Heart right ventricle (tissue), 16 donors: ENCODE data around the gene TXLNB. TPM values are rescaled to one million over a fixed set of nuclear protein-coding genes. Genes with fewer than 3 reads are reported as not detected.

Source experiments
- ATAC-seq, 8 donors: fragments of 200-7000 bp; cut with Tn5 transposase; one replicate each; pipeline ENCODE4 v1.9.1; 2020; ENCODE audit warnings: mild to moderate bottlenecking in 8 of 8, moderate library complexity in 8 of 8, moderate number of reproducible peaks in 1 of 8
- DNase-seq, 2 donors: peaks; one replicate each; pipeline ENCODE4 v3.0.0-alpha.2; 2020
- H3K27ac ChIP-seq, 10 donors: fragments of 200-600 bp; sonication (generic) in 2 of 10; one replicate each; pipeline versions ENCODE4 v1.5.0 to v1.8.0; 2020 to 2022; ENCODE audit warnings: mild to moderate bottlenecking in 3 of 10
- H3K27me3 ChIP-seq, 7 donors: fragments of 200-600 bp; one replicate each; pipeline ENCODE4 v1.8.0; 2021 to 2022; ENCODE audit warnings: mild to moderate bottlenecking in 2 of 7
- H3K36me3 ChIP-seq, 9 donors: fragments of 200-600 bp; sonication (generic) in 1 of 9; one replicate each; pipeline versions ENCODE4 v1.5.0 to v1.8.0; 2020 to 2022; ENCODE audit warnings: mild to moderate bottlenecking in 2 of 9
- H3K4me1 ChIP-seq, 9 donors: fragments of 200-600 bp; sonication (generic) in 1 of 9; one replicate each; pipeline versions ENCODE4 v1.5.0 to v1.8.0; 2020 to 2022; ENCODE audit warnings: mild to moderate bottlenecking in 4 of 9
- H3K4me3 ChIP-seq, 10 donors: fragments of 200-600 bp; sonication (generic) in 2 of 10; one replicate each; pipeline versions ENCODE4 v1.5.0 to v1.8.0; 2020 to 2022; ENCODE audit warnings: mild to moderate bottlenecking in 7 of 10, moderate library complexity in 2 of 10
- H3K9me3 ChIP-seq, 11 donors: fragments of 200-600 bp in 10 of 11; sonication (generic) in 2 of 11; one replicate each; pipeline versions ENCODE4 v1.5.0 to v1.8.0; 2013 to 2022; ENCODE audit warnings: mild to moderate bottlenecking in 2 of 11, control low read depth in 1 of 11, moderate library complexity in 1 of 11
- CTCF ChIP-seq, 9 donors: fragments of 200-600 bp; sonication (generic) in 2 of 9; IDR thresholded peaks; one replicate each; pipeline versions ENCODE4 v1.5.0 to v1.8.0; 2021 to 2022; ENCODE audit warnings: antibody characterized with exemption in 9 of 9, mild to moderate bottlenecking in 5 of 9, moderate library complexity in 1 of 9
- WGBS, 2 donors: extraction: QIAGEN DNeasy Blood & Tissue Kit; methylation state at CpG; one replicate each; pipeline ENCODE4 v1.1.7; 2013; ENCODE audit warnings: inconsistent platforms in 1 of 2; 5-methylcytosine and 5-hydroxymethylcytosine counted together
- intact Hi-C, 10 donors: fragments of 100-400 bp; cut with DNase I; formaldehyde crosslinking; loops; one replicate each; pipeline versions ENCODE4 v1.11.1 to v1.14.2; 2022
- polyA plus RNA-seq, 2 donors: library from polyadenylated mRNA; stranded (reverse); fragments of 200-250 nt; gene quantifications; one replicate each; pipeline ENCODE4 v1.2.3, GENCODE V29; 2013
- total RNA-seq, 10 donors: library from RNA; stranded (reverse); fragmentation: NEBNext Ultra II Directional in 3 of 10; extraction: Animal tissue kit (Norgen Biotek cat#: 25700) in 3 of 10; gene quantifications; one replicate each; pipeline versions ENCODE4 v1.2.1 to v1.2.4, GENCODE V29; 2021 to 2023
- donor health status: Arrhythmogenic right ventricular cardiomyopathy.
- donor health status: ischemic (EF 13 %, LVEDD 7.1; RV severe dilation, severe dysfunction).
- donor health status: healthy with polysubstance abuse.
- donor health status: DM: no; HTN: yes; CAD: no.
- donor health status: DM: no; HTN: no; CAD: no.
- donor health status: ischemic (EF 25% LVEDD 6.9; RV normal size, moderate dysfunction).
- donor health status: ischemic (EF 25% LVEDD 5.7; RV mildly dilated, moderate dysfunction).
- donor health status: healthy.
- donor health status: DM: yes; HTN: yes; CAD: no.
- donor health status: Ischemic cardiomyopathy.
- donor health status: ischemic (EF 35%, LVEDD 5.7; RV mildly dilated, moderate dysfunction).
- donor health status: nonischemic (EF 11% LVEDD 7.7; RV severe dilation, severe dysfunction).
- donor health status: DM: yes; HTN: yes; CAD: no.
- donor health status: PGD.
- donor health status: ischemic (EF 29% LVEDD 5.4; RV normal size, mild dysfunction).
- donor health status: nonischemic (EF 23%, LVEDD 6.1; RV moderate dilation, normal function).

TXLNB gene
- total and polyA plus RNA-seq, 12 donors: 6.2 to 156 (median 132) TPM

GRCh38 chr6:139262519-139263300, 29.1 kb downstream of the TXLNB start:
- H3K4me1 ChIP-seq: peaks cover 0 to 12% (median 1%) of the 10 kb centered on the region in 9 donors
- DNase-seq (no peak), ATAC-seq (no peak)
- 76 to 79% methylated on average over 13 of the region's 13 CpGs for WGBS, 2 donors
- no peak overlapping the region for H3K4me3 ChIP-seq
- no peaks in the 10 kb centered on the region for H3K27me3 ChIP-seq
- intact Hi-C loops: no loop called here
- no peaks in the 10 kb centered on the region for H3K9me3 ChIP-seq
- TF ChIP-seq CTCF (IDR thresholded peaks at IDR 0.05): no peak
- H3K27ac ChIP-seq: peak overlapping the region in 1 of 10 donors; percentile 28
- peaks cover 0 to 65% (median 11%) of the 10 kb centered on the region in 9 donors for H3K36me3 ChIP-seq

GRCh38 chr6:139257821-139258398, 33.9 kb downstream of the TXLNB start:
- H3K4me1 ChIP-seq: peaks cover 0 to 19% (median 9%) of the 10 kb centered on the region in 9 donors
- no peak for ATAC-seq
- H3K27me3 ChIP-seq: no peaks in the 10 kb centered on the region
- no peak for DNase-seq
- peak overlapping the region in 1 of 10 donors; percentile 70 for H3K27ac ChIP-seq
- WGBS, 2 donors: 79 to 84% methylated on average over 5 of the region's 5 CpGs
- H3K36me3 ChIP-seq: peaks cover 0 to 68% (median 11%) of the 10 kb centered on the region in 9 donors
- no peak overlapping the region for H3K4me3 ChIP-seq
- TF ChIP-seq CTCF (IDR thresholded peaks at IDR 0.05): no peak
- intact Hi-C loops: loop anchor here in 1 of 10 donors (5.0 kb wide), 1 partner anchor 216 kb away; no protein-coding TSS in a partner anchor
- no peaks in the 10 kb centered on the region for H3K9me3 ChIP-seq

- no peaks in the 10 kb centered on the region for H3K9me3 ChIP-seq
- no peak for ATAC-seq
- intact Hi-C loops: loop anchor here in 1 of 10 donors (5.0 kb wide), 1 partner anchor 215 kb away; no protein-coding TSS in a partner anchor
- 77 to 85% methylated on average over 3 of the region's 3 CpGs for WGBS, 2 donors
- H3K27me3 ChIP-seq: no peaks in the 10 kb centered on the region
- H3K36me3 ChIP-seq: peaks cover 0 to 63% (median 11%) of the 10 kb centered on the region in 9 donors
- no peak for TF ChIP-seq CTCF (IDR thresholded peaks at IDR 0.05)
- DNase-seq: no peak
- H3K4me1 ChIP-seq: peaks cover 0 to 24% (median 10%) of the 10 kb centered on the region in 9 donors
- H3K27ac ChIP-seq: peak overlapping the region in 5 of 10 donors; percentile 30 to 70 (median 47)
- H3K4me3 ChIP-seq: no peak overlapping the region
These were observed 34.5 kb downstream of the TXLNB start for GRCh38 chr6:139257291-139257690.

- Histone ChIP-seq H3K36me3 (peaks cover 0 to 52% (median 7%) of the 10 kb centered on the region in 9 donors), H3K4me3 (no peak overlapping the region), H3K4me1 (peaks cover 10 to 36% (median 21%) of the 10 kb centered on the region in 9 donors), H3K27ac (peak overlapping the region in 7 of 10 donors; percentile 20 to 70 (median 47)), H3K9me3 (no peaks in the 10 kb centered on the region), H3K27me3 (no peaks in the 10 kb centered on the region)
- DNase-seq (peak in 1 of 2 donors; percentile 50), ATAC-seq (peak in 1 of 8 donors; percentile 12)
- 57 to 76% methylated on average over 3 of the region's 3 CpGs for WGBS, 2 donors
- no peak for TF ChIP-seq CTCF (IDR thresholded peaks at IDR 0.05)
- intact Hi-C loops: loop anchor here in 1 of 10 donors (5.0 kb wide), 1 partner anchor 214 kb away; no protein-coding TSS in a partner anchor
These were observed 35.7 kb downstream of the TXLNB start for GRCh38 chr6:139256087-139256486.
